GM12874 (cell line): ENCODE data around the gene ADAMTS17.

Experiments used
- CTCF ChIP-seq: IDR thresholded peaks from 2 replicates; pipeline ENCODE4 v1.5.1; 2011; ENCODE audit warnings: low read depth, mild to moderate bottlenecking, control low read depth, low read length, moderate library complexity; ENCODE audit not compliant: insufficient read depth

The ADAMTS17 gene

GRCh38 chr15:100279446-100279845 is 62.3 kb downstream of the ADAMTS17 start:
- TF ChIP-seq CTCF = no peak

- TF ChIP-seq CTCF = no peak
Observed at GRCh38 chr15:100278596-100279380, 63.0 kb downstream of the ADAMTS17 start.

- no peak for TF ChIP-seq CTCF
Observed at GRCh38 chr15:100277087-100277855, 64.5 kb downstream of the ADAMTS17 start.

- no peak for TF ChIP-seq CTCF
Observed at GRCh38 chr15:100276506-100276905, 65.3 kb downstream of the ADAMTS17 start.

GRCh38 chr15:100275641-100276040 is 66.1 kb downstream of the ADAMTS17 start:
- no peak for TF ChIP-seq CTCF

GRCh38 chr15:100269831-100270230 is 71.9 kb downstream of the ADAMTS17 start:
- no peak for TF ChIP-seq CTCF

GRCh38 chr15:100266166-100266565 is 75.6 kb downstream of the ADAMTS17 start:
- no peak for TF ChIP-seq CTCF
